ENCODE measurements around the gene ABHD12. TPM values are rescaled to one million over a fixed set of nuclear protein-coding genes. Genes with fewer than 3 reads are reported as not detected.

The ABHD12 gene
- total RNA-seq, 4 donors from 2014 or later: 41.6 to 75.8 (median 52.3) TPM

GRCh38 chr20:25252686-25253421 is 137.8 kb downstream of the ABHD12 start:
- Histone ChIP-seq H3K4me3 (no peak overlapping the region), H3K9me3 (no peaks in the 10 kb centered on the region), H3K36me3 (no peaks in the 10 kb centered on the region), H3K27me3 (no peaks in the 10 kb centered on the region), H3K27ac (no peak overlapping the region), H3K4me1 (peaks cover 65% of the 10 kb centered on the region)
- TF ChIP-seq EP300 (IDR thresholded peaks at IDR 0.05) (no peak), CTCF (IDR thresholded peaks at IDR 0.05) (no peak), POLR2AphosphoS5 (IDR thresholded peaks at IDR 0.05) (no peak), POLR2A (IDR thresholded peaks at IDR 0.05) (no peak)
- WGBS: 76% methylated on average over 6 of the region's 6 CpGs
- DNase-seq (ENCODE audit: low spot score in 2 of 2): peak in 1 of 2 donors; percentile 59

GRCh38 chr20:25252230-25252651 is 138.4 kb downstream of the ABHD12 start:
- H3K27me3 ChIP-seq: no peaks in the 10 kb centered on the region
- TF ChIP-seq POLR2AphosphoS5 (IDR thresholded peaks at IDR 0.05): no peak
- no peak for TF ChIP-seq CTCF (IDR thresholded peaks at IDR 0.05)
- TF ChIP-seq POLR2A (IDR thresholded peaks at IDR 0.05): no peak
- TF ChIP-seq EP300 (IDR thresholded peaks at IDR 0.05): no peak
- WGBS: 73% methylated on average over 5 of the region's 6 CpGs
- H3K4me3 ChIP-seq: peak overlapping the region; percentile 9
- DNase-seq (ENCODE audit: low spot score in 2 of 2): peak in 1 of 2 donors; percentile 53
- no peaks in the 10 kb centered on the region for H3K9me3 ChIP-seq
- no peaks in the 10 kb centered on the region for H3K36me3 ChIP-seq
- H3K27ac ChIP-seq: no peak overlapping the region
- peaks cover 70% of the 10 kb centered on the region for H3K4me1 ChIP-seq

GRCh38 chr20:25251558-25251957 is 139.1 kb downstream of the ABHD12 start:
- TF ChIP-seq EP300 (IDR thresholded peaks at IDR 0.05) (no peak), POLR2A (IDR thresholded peaks at IDR 0.05) (no peak), CTCF (IDR thresholded peaks at IDR 0.05) (no peak), POLR2AphosphoS5 (IDR thresholded peaks at IDR 0.05) (no peak)
- H3K4me1 ChIP-seq: peaks cover 70% of the 10 kb centered on the region
- no peaks in the 10 kb centered on the region for H3K9me3 ChIP-seq
- 73% methylated on average over 4 of the region's 4 CpGs for WGBS
- peak in 1 of 2 donors; percentile 47 for DNase-seq (ENCODE audit: low spot score in 2 of 2)
- H3K27ac ChIP-seq: no peak overlapping the region
- H3K27me3 ChIP-seq: no peaks in the 10 kb centered on the region
- H3K36me3 ChIP-seq: no peaks in the 10 kb centered on the region
- peak overlapping the region; percentile 95 for H3K4me3 ChIP-seq

GRCh38 chr20:25251019-25251418 is 139.6 kb downstream of the ABHD12 start:
- peaks cover 69% of the 10 kb centered on the region for H3K4me1 ChIP-seq
- H3K4me3 ChIP-seq: peak overlapping the region; percentile 95
- H3K36me3 ChIP-seq: no peaks in the 10 kb centered on the region
- no peaks in the 10 kb centered on the region for H3K9me3 ChIP-seq
- H3K27me3 ChIP-seq: no peaks in the 10 kb centered on the region
- peak in 1 of 2 donors; percentile 44 for DNase-seq (ENCODE audit: low spot score in 2 of 2)
- WGBS: 81% methylated on average over 9 of the region's 9 CpGs
- H3K27ac ChIP-seq: no peak overlapping the region
- TF ChIP-seq POLR2A (IDR thresholded peaks at IDR 0.05): no peak
- no peak for TF ChIP-seq EP300 (IDR thresholded peaks at IDR 0.05)
- no peak for TF ChIP-seq POLR2AphosphoS5 (IDR thresholded peaks at IDR 0.05)
- no peak for TF ChIP-seq CTCF (IDR thresholded peaks at IDR 0.05)

GRCh38 chr20:25250508-25250907 is 140.1 kb downstream of the ABHD12 start:
- peak overlapping the region; percentile 96 for H3K27ac ChIP-seq
- H3K4me3 ChIP-seq: peak overlapping the region; percentile 95
- DNase-seq (ENCODE audit: low spot score in 2 of 2): no peak
- H3K4me1 ChIP-seq: peaks cover 65% of the 10 kb centered on the region
- no peaks in the 10 kb centered on the region for H3K27me3 ChIP-seq
- H3K9me3 ChIP-seq: no peaks in the 10 kb centered on the region
- no peaks in the 10 kb centered on the region for H3K36me3 ChIP-seq
- WGBS: 85% methylated on average over 3 of the region's 3 CpGs
- TF ChIP-seq EP300 (IDR thresholded peaks at IDR 0.05) (no peak), POLR2AphosphoS5 (IDR thresholded peaks at IDR 0.05) (no peak), POLR2A (IDR thresholded peaks at IDR 0.05) (no peak), CTCF (IDR thresholded peaks at IDR 0.05) (no peak)
